ENCODE measurements around the gene BACE2. TPM values are rescaled to one million over a fixed set of nuclear protein-coding genes. Genes with fewer than 3 reads are reported as not detected.

Gene BACE2
- total RNA-seq, 1 experiment from 2014 or later: 26.5 TPM

DNA sequence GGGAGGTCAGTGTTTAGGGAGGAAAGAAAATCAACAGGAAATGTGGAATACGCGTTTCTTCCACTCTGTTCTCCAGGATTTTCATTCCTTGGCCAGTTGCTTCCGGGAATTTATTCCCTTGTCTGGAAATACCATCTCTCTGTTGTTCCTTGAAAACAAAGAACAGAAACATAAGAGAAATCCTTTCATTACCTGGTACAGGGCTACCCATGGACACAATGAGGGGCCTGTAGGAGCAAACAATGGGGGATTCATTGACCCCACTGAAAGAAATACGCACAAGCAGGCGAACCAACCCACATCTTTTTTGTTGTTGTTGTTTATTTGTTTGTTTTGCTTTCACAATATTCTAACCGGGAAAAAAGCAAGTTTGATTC is 20.0 kb upstream of the BACE2 start:
- no peak for DNase-seq (ENCODE audit: low spot score)

GRCh38 chr21:41148798-41149197 is 19.2 kb upstream of the BACE2 start:
- no peak for DNase-seq (ENCODE audit: low spot score)

DNA sequence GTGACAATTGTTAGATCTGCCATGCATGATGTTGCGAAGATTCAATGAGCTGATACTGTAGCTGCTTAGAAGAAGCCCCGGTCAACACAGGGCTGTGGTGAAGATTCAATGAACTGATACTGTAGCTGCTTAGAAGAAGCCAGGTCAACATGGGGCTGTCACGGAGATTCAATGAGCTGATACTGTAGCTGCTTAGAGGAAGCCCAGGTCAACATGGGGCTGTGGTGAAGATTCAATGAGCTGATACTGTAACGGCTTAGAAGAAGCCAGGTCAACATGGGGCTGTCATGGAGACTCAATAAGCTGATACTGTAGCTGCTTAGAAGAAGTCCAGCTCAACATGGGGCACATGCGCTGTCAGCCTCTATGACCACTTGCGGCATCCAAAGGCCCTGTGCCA is 18.8 kb upstream of the BACE2 start:
- no peak for DNase-seq (ENCODE audit: low spot score)

GRCh38 chr21:41152147-41152546 is 15.8 kb upstream of the BACE2 start:
- DNase-seq (ENCODE audit: low spot score): no peak

- no peak for DNase-seq (ENCODE audit: low spot score)
Observed at GRCh38 chr21:41153443-41153842, 14.5 kb upstream of the BACE2 start.

- DNase-seq (ENCODE audit: low spot score): no peak
Observed at GRCh38 chr21:41156142-41156541, 11.8 kb upstream of the BACE2 start.

DNA sequence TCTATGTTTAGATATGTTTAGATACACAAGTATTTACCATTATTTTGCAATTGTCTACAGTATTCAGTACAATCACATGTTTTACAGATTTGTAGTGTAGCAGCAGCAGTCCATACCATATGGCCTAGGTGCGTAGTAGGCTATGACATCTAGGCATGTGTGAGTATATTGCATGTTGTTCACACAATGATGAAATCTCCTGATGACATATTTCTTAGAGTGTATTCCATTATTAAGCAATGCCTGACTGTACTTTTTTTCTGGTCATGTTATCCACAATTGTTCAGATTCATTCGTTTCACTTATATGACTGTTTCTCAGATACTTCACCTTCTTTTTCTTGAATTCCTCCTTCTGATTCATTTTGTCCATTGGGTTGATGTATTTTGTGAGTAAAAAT is 9.9 kb upstream of the BACE2 start:
- no peak for DNase-seq (ENCODE audit: low spot score)

DNA sequence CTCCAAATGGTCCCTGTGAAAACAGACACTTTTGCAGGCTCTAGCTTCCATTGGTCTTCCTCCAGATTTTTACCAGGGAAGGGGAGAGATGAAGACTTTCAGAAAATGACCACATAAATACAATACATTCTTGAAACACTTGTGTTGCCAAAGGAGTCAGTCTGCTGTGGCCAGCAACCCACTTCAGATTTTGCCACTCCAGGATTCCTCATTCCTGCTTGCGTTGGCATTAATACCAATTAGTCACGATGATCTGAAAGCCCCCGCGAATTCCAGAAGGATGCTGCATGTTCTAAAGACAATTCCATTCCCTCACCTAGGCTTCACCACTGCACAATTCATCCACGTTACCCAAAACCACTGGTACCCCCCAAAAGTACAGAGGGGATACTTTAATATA is 7.9 kb upstream of the BACE2 start:
- DNase-seq (ENCODE audit: low spot score): no peak

- DNase-seq (ENCODE audit: low spot score): no peak
Observed at GRCh38 chr21:41161428-41161827, 6.5 kb upstream of the BACE2 start.

GRCh38 chr21:41162096-41162495 is 5.9 kb upstream of the BACE2 start:
- no peak for DNase-seq (ENCODE audit: low spot score)

- DNase-seq (ENCODE audit: low spot score): no peak
Observed at GRCh38 chr21:41163091-41163490, 4.9 kb upstream of the BACE2 start.

- no peak for DNase-seq (ENCODE audit: low spot score)
Observed at GRCh38 chr21:41164052-41164451, 3.9 kb upstream of the BACE2 start.

GRCh38 chr21:41164981-41165655 is 2.8 kb upstream of the BACE2 start:
- peak; percentile 48 for DNase-seq (ENCODE audit: low spot score)

DNA sequence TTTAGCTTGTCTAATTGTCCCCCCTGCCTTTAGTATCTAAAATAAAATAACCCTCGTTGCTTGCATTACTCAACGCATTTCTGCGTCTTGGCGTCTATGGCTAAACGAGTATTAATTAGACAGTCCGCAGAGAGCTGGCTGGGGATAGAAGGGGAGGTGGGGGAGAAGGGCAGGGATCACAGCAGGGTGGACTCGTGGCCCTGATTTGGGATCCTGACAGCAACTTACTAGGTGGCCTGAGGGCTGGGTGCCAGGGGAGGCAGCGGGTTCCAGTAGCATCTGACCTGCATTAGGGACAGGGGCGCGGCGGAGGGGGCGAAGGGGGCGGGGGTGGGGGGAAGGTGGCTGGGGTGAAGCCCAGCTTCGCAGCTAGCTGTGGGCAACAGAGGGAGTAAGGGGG is 1.1 kb upstream of the BACE2 start:
- no peak for DNase-seq (ENCODE audit: low spot score)

GRCh38 chr21:41168391-41169257 is 664 bp downstream of the BACE2 start:
- DNase-seq (ENCODE audit: low spot score): no peak

- no peak for DNase-seq (ENCODE audit: low spot score)
Observed at GRCh38 chr21:41169258-41169576, 1.3 kb downstream of the BACE2 start.

DNA sequence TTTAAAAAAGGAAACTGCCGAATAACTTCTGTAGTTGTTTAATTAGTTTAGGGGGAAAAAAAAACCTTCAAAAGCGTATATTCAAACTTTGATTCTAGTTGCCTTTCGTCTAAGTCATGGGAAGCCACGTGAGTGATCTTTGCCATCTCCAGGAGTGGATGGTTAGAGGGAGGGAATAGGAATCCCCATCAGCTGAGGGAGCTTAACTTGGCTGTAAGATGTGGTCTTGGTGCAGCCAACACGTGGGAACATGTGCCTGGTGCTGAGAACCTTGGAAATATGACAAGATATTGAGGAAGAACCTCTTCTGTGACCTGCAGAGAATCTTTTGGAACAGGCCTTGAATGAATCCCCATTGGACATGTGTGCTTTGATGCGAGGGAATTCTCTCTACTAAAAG is 1.7 kb downstream of the BACE2 start:
- no peak for DNase-seq (ENCODE audit: low spot score)

GRCh38 chr21:41170442-41170841 is 2.5 kb downstream of the BACE2 start:
- peak; percentile 62 for DNase-seq (ENCODE audit: low spot score)

GRCh38 chr21:41170859-41171609 is 3.1 kb downstream of the BACE2 start:
- peak; percentile 62 for DNase-seq (ENCODE audit: low spot score)

DNA sequence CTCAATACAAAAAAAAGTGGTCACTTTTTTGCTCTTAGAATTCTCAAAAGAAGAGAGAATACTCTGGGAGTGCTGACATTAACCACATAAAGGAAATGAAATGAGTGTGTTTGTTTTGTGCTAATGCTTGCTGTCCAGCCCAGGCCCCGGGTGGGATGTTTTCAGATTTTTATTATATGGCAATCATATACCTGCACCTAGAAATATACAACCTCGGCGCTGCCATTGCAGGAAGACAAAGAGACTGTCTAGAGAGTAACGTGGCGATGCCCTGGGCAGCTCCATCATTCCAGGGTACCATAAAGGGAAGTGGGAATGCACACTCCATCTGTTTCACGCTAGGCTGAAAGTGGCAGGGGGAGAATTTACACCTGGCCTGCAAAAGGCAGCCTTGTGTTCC is 7.1 kb downstream of the BACE2 start:
- no peak for DNase-seq (ENCODE audit: low spot score)

GRCh38 chr21:41176846-41177245 is 8.9 kb downstream of the BACE2 start:
- DNase-seq (ENCODE audit: low spot score): no peak

- DNase-seq (ENCODE audit: low spot score): no peak
Observed at GRCh38 chr21:41180752-41181151, 12.8 kb downstream of the BACE2 start.

DNA sequence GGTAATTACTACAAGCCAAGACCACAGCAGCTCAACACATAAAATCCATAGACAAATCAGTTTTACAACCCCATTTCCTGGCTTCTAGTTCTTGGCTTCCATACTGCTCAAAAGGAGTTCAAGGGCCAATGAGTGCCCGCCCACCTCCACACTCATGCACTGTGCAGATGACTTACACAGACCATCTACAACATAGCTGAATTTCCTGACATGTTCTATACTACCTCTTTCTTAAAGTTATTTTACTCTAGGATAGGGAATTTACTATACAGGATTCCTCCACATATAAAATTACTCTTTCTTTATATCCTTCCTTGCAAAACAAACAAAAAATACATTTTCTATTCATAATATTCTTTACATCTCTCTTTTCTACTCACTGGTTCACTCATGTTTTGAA is 14.6 kb downstream of the BACE2 start:
- no peak for DNase-seq (ENCODE audit: low spot score)

Measured in HT-29 (cell line).